HuH-7.5 (cell line): ENCODE data around the gene PIK3R4.

ENCODE experiments used
- DNase-seq: peaks from one replicate; pipeline ENCODE4 v3.0.0; 2011; ENCODE audit warnings: low spot score

The PIK3R4 gene

GRCh38 chr3:130746246-130747039, at the start of gene PIK3R4:
Gene PIK3R4 (minus strand): TSS chr3:130746829. CDS start chr3:130745218, 1,611 bp downstream.
- DNase-seq, result peak; percentile 71

DNA sequence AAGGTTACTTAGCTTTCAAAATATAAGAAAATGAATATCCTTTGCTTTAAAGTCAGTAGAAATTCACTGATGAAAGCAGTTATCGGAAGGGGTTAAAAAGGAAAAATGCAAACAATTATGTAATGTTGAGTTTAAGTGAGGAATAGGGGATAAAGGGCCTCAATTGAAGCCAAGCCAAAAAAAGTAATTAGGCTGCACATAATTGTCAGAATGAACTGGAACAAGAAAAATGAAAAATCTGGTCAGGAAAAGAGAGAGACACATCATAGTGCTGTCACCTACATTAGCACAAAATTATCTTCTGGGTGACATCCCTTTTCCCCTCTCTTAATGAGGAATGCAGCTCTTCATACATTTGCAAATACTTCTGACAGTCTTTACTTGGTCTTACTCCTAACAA, 48.8 kb upstream of the PIK3R4 start:
- no peak for DNase-seq

GRCh38 chr3:130792246-130792645, 45.6 kb upstream of the PIK3R4 start:
- no peak for DNase-seq

DNA sequence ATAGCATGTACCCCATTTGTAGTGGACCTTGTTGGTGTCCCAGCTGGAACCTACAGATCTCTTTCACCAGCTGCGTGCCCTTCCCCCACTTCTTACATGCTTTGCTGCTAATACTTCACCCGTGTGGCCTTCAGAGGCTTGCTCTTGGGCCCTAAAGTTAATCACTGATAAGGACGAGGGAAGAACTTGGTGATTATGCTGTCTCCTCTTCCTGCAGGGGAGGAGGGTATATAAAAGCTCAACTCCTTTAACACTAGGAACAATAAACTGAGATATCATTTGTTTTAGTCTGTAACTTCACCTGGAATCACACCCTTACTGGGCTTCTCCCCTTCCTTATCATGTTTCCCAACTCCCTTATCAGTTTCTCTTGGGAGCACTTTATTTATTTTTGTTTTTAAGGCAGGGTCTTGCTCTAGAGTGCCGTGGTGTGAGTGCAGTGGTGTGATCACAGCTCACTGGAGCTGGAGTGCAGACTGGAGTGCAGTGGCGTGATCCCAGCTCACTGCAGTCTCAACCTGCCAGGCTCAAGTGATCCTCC, 43.2 kb upstream of the PIK3R4 start:
- no peak for DNase-seq

DNA sequence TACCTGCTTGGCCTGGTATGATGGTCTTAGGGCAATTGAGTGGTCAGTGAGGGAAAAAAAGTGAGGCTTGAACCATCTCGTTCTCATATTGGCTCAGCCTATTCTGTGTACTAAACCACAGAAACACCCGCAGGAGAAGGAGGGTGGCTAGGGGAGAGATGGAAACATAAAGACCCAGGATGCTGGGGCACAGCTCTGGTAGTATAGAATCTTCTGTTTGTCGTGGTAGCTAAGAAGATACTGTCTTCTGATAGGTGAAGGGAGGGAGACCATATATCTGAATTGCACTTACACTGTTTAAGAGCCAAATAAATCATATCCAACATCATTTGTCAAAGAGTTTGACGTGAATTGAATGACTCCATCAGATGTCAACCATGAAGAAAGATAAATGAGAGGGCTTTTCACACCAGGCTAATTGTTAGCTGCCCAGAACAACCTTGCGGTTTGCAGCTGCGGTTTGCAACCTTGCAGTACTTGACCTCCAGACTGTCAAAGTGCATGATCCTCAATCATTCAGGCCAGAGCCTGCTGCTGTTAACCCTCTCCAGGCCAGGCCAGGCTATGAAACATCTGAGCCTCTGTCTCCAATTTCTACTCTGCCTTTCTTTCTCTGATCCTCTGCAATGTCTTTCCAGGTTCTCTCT, 40.9 kb upstream of the PIK3R4 start:
- DNase-seq, result no peak

GRCh38 chr3:130786306-130786705, 39.7 kb upstream of the PIK3R4 start:
- no peak for DNase-seq

DNA sequence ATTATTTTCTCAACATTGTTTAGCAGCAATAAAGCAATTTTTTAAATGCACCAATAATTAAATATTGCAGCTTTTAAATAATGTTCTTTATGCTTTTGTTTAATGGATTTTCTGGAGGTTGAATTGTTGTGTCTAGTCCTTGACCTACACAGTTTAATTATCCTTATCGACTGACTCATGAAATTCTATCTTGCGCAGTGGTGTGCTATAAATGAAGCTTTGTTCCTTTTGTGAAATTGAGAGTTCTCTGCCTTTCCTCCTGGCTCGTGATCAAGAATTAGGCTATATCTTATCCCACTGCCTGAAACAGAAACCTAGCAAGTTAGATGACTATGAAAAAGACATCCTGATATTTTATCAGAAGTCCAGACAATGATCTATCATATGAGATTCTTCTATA, 37.0 kb upstream of the PIK3R4 start:
- DNase-seq, result no peak

- DNase-seq, result no peak
Measured at GRCh38 chr3:130779486-130779885, 32.9 kb upstream of the PIK3R4 start.

GRCh38 chr3:130779031-130779430, 32.4 kb upstream of the PIK3R4 start:
- no peak for DNase-seq

DNA sequence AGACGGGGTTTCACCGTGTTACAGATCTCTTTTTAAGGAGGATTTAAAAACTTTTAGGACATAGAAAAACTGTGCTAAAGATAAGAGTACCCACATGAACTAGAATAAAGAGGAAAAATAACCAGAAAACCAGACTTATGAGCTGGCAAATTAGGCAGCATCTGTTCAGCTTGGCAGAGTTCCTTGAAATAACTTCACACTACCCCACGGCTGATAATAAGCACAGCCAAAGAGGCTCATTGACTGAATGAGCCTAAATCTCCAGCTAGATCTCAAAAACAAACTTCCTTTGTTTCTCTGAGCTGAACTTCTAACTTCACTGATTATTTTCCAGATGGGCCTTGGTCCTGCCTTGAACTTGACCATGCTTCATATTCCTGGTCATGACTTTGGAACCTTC, 26.7 kb upstream of the PIK3R4 start:
- no peak for DNase-seq

- no peak for DNase-seq
Measured at GRCh38 chr3:130772129-130772528, 25.5 kb upstream of the PIK3R4 start.

DNA sequence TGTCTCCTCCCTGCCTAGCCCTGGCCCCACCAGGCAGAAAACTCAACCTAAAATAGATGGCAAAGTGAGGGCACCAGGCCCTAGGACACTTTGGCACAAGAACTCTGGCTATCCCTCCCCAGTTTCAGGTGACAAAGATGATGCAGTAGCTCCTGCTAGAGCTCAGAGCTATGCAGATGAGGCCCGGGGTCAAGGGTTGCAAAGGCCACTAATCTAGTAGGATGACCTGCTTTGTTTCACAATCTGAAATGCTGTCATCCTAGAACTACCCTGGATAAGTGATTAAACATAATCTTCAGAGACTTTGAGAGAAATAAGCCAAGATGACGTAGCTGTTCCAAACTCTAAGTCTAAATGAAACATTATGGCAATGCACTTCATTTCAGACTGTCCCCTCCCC, 24.0 kb upstream of the PIK3R4 start:
- no peak for DNase-seq

DNA sequence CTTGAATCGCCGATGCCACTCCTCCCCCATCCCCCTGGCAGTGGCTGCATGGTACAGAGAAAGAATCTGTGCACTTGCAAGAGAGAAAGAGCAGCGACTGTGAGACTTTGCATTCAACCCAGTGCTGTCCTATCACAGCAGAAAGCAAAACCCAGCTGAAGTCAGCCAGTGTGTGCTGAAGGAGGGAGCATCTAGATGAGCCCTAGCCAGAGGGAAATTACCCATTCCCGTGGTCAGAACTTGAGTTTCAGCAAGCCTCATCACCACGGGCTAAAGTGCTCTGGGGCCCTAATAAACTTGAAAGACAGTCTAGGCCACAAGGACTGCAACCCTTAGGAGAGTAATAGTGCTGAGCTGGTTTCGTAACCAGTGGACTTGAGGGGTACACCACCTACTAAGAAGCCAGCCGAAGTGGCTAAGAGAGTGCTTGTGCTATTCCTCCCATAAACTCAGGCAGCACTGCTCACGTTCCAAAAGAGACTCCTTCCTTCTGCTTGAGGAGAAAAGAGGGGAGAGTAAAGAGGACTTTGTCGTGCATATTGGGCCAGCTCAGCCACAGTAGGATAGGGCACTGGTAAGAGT, 15.2 kb upstream of the PIK3R4 start:
- no peak for DNase-seq

- DNase-seq, result no peak
Measured at GRCh38 chr3:130760922-130761321, 14.3 kb upstream of the PIK3R4 start.

DNA sequence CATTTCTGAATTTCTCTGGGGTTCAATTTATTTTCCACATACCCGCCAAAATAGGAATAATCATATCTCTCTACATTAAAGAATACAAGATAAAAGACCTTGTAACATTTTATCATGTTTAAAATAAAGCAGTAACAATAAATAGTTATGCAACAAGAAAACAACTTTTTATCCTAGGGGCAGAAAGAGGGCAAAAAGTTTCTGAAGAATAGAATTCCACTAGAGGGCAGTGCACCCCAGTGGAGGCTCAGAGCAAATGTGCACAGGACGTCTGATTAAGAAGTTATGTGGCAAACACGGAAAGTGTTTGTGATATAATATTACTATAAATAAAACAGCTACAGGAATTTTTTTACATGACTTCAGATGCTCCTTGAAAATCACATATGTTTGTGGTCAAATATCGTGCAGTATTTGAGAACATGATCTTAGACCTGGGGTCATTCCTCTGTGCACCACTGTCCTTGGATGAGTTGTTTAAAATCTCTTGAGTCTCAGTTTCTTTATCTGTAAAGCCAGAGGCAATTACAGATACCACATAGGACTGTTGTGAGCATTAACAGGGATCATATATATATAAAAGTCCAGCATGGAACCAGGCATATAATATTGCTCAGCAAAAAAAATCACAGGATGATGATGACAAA, 13.2 kb upstream of the PIK3R4 start:
- DNase-seq, result peak; percentile 17

GRCh38 chr3:130758624-130759369, 12.2 kb upstream of the PIK3R4 start:
- no peak for DNase-seq

GRCh38 chr3:130757611-130758150, 11.1 kb upstream of the PIK3R4 start:
- DNase-seq, result no peak

DNA sequence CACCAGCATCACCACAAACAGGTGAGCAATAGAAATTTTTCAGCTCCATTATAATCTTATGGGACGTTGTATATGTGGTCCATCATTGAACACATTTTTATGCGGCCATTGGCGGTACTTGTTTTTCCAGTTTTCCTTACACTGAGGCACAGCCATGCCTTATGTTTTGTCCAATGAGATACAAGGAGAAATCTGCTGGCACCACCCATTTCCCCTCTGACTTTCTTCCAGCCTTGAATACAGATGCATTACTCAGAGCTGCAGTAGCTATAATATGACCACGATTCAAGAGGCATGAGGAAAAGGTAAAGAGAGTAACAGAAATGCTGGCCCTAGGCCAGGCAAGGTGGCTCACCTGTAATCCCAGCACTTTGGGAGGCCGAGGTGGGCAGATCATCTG, 9.0 kb upstream of the PIK3R4 start:
- no peak for DNase-seq

DNA sequence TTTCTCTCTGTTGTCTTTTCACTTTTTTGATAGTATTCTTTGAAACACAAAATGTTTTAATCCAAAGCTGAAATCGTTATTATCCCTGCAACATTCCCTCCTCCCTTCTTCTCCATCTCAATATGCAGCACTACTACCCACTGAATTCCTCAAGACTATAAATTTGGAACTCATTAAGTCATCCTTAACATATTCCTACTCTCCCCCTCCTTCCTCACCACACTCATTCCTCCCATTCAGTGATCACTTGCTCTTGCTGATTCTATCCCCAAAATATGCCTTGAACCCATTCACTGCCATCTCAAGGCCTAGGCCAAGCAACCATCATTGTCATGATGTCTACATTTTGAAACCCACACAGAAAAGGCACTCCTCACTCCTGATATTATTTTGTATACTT, 2.4 kb upstream of the PIK3R4 start:
- DNase-seq, result no peak

DNA sequence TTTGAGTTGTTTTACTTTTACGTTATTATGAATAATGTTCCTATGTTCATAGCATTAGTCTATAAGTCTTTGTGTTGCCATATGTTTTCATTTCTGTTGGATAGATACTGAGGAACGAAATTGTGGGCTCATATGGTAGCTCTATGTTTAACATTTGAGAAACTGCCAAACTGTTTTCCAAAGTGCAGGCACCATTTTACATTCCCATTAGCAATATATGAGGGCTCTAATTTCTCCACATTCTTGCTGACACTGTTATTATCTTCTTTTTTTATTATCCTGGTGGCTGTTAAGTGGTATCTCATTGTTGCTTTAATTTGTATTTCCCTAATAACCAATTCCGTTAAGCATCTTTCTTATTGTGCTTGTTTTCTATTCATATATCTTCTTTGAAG, 1.8 kb upstream of the PIK3R4 start:
- no peak for DNase-seq

GRCh38 chr3:130743354-130743753, 3.3 kb downstream of the PIK3R4 start:
- no peak for DNase-seq
